Transverse colon (tissue), 4 donors: ENCODE results near the gene PSMD12. TPM values are rescaled to one million over a fixed set of nuclear protein-coding genes. Genes with fewer than 3 reads are reported as not detected.
A peak's percentile ranks its signal among the peaks of the same experiment; 100 is the strongest.

ENCODE experiments used
- DNase-seq: peaks from one replicate; pipeline ENCODE4 v3.0.0-alpha.2; 2019
- H3K27ac ChIP-seq, 4 donors: fragments of 200-600 bp; sonication (generic); 2 replicates each; pipeline ENCODE4 v1.5.1; 2016 to 2018; ENCODE audit warnings: inconsistent platforms in 4 of 4
- H3K27me3 ChIP-seq: fragments of 200-600 bp; sonication (generic); 2 replicates; pipeline ENCODE4 v1.5.1; 2017; ENCODE audit warnings: inconsistent platforms
- H3K36me3 ChIP-seq, 4 donors: fragments of 200-600 bp; sonication (generic); 2 replicates each; pipeline ENCODE4 v1.5.1; 2017 to 2019; ENCODE audit warnings: inconsistent platforms in 4 of 4
- H3K4me1 ChIP-seq, 4 donors: fragments of 200-600 bp; sonication (generic); 2 replicates each; pipeline ENCODE4 v1.5.1; 2017 to 2020; ENCODE audit warnings: inconsistent platforms in 4 of 4
- H3K4me3 ChIP-seq, 4 donors: fragments of 200-600 bp; sonication (generic); 1 replicate in 1 of 4; 2 replicates in 3 of 4; pipeline versions ENCODE4 v1.5.1 to v1.6.1; 2017 to 2019; ENCODE audit warnings: inconsistent platforms in 4 of 4
- H3K9me3 ChIP-seq, 2 donors: fragments of 200-600 bp; sonication (generic); 2 replicates each; pipeline ENCODE4 v1.5.1; 2017 to 2019; ENCODE audit warnings: inconsistent platforms in 2 of 2
- CTCF ChIP-seq, 5 experiments: fragments of 200-600 bp in 3 of 5; fragments of 450-650 bp in 2 of 5; sonication (generic) in 3 of 5; IDR thresholded peaks; 1 replicate in 2 of 5; 2 replicates in 3 of 5; pipeline ENCODE4 v1.5.1; 2016 to 2017; ENCODE audit warnings: antibody characterized with exemption in 5 of 5, inconsistent platforms in 3 of 5, mild to moderate bottlenecking in 2 of 5, moderate library complexity in 1 of 5
- EP300 ChIP-seq: sonication (generic); formaldehyde crosslinking; IDR thresholded peaks from one replicate; pipeline ENCODE4 v1.6.1; 2017; ENCODE audit warnings: antibody characterized with exemption, low read depth
- POLR2A ChIP-seq: fragments of 450-650 bp; IDR thresholded peaks from one replicate; pipeline ENCODE4 v1.6.1; 2016; ENCODE audit warnings: antibody characterized with exemption, mild to moderate bottlenecking, moderate library complexity
- POLR2AphosphoS5 ChIP-seq, 3 donors: sonication (generic); formaldehyde crosslinking; IDR thresholded peaks; one replicate each; pipeline ENCODE4 v1.6.1; 2016; ENCODE audit warnings: antibody characterized with exemption in 3 of 3
- WGBS, 2 donors: methylation state at CpG; one replicate each; pipeline ENCODE4 v1.1.5; 2018; ENCODE audit warnings: low coverage in 1 of 2; 5-methylcytosine and 5-hydroxymethylcytosine counted together
- in situ Hi-C, 4 donors: fragments of 200-750 bp; cut with MboI; loops; one replicate each; pipeline versions ENCODE4 v1.15.0 to v1.15.1; 2017; ENCODE audit warnings: low sequenced_read_pairs in 3 of 4, low pct_ligation_motif_present in 1 of 4, low pct_unique_long_range_greater_than_20kb in 1 of 4
- intact Hi-C: fragments of 100-400 bp; cut with DNase I; formaldehyde crosslinking; loops from one replicate; pipeline ENCODE4 v1.15.1; 2023; ENCODE audit warnings: low total_unique reads
- small RNA-seq, 4 donors: library from RNA; depleted of rRNA; stranded (forward); fragments of <200 nt; gene quantifications; one replicate each; pipeline ENCODE3, GENCODE V24; 2016
- total RNA-seq, 4 donors: library from RNA; depleted of rRNA; stranded (reverse); fragments of >200 nt; gene quantifications; one replicate each; pipeline ENCODE4 v1.1.0, GENCODE V29; 2016

Gene PSMD12
- total RNA-seq, 4 donors from 2014 or later: 7.2 to 25.2 (median 12.5) TPM

GRCh38 chr17:67290244-67290643 is 76.1 kb downstream of the PSMD12 start:
- in situ Hi-C loops: no loop called here

GRCh38 chr17:67289181-67289876 is 77.0 kb downstream of the PSMD12 start:
- no peak for TF ChIP-seq POLR2A
- no peak for TF ChIP-seq POLR2AphosphoS5 (IDR thresholded peaks at IDR 0.05)
- TF ChIP-seq CTCF (IDR thresholded peaks at IDR 0.05): no peak
- no peak for TF ChIP-seq EP300
- Histone ChIP-seq H3K36me3 (no peaks in the 10 kb centered on the region), H3K4me1 (peaks cover 0 to 14% (median 0%) of the 10 kb centered on the region in 4 donors), H3K27ac (no peak overlapping the region), H3K9me3 (no peaks in the 10 kb centered on the region), H3K27me3 (no peaks in the 10 kb centered on the region), H3K4me3 (no peak overlapping the region)
- intact Hi-C loops (no loop called here), in situ Hi-C loops (no loop called here)
- DNase-seq: peak; percentile 30
- 30 to 33% methylated on average over 1 to 14 of the region's 14 CpGs for WGBS, 2 donors

More at GRCh38 chr17:67290244-67290643, 76.1 kb downstream of the PSMD12 start:
- H3K4me3 ChIP-seq: no peak overlapping the region
- TF ChIP-seq POLR2A (no peak), EP300 (no peak), CTCF (IDR thresholded peaks at IDR 0.05) (no peak), POLR2AphosphoS5 (IDR thresholded peaks at IDR 0.05) (no peak)
- H3K36me3 ChIP-seq: no peaks in the 10 kb centered on the region
- WGBS, 2 donors: 61 to 94% methylated on average over 3 of the region's 3 CpGs
- no peak for DNase-seq
- H3K9me3 ChIP-seq: no peaks in the 10 kb centered on the region
- no peaks in the 10 kb centered on the region for H3K27me3 ChIP-seq
- intact Hi-C loops: no loop called here
- peaks cover 0 to 14% (median 0%) of the 10 kb centered on the region in 4 donors for H3K4me1 ChIP-seq
- H3K27ac ChIP-seq: no peak overlapping the region

Small RNA genes within 50 kb of the gene (small RNA-seq; reads per million reads assigned to genes)
- 0 reads per million in 4 donors for gene RF00019

Other genes starting within 250 kb of the PSMD12 start
- 100 to 1,000 TPM in 1 of 4 donors, 10 to 100 TPM in 3; 31.8 to 126 (median 56.0) TPM for gene HELZ, start 121.4 kb downstream of the PSMD12 start, total RNA-seq
- gene PITPNC1, start 10.7 kb upstream of the PSMD12 start, total RNA-seq: 10 to 100 TPM in 1 of 4 donors, 1 to 10 TPM in 3; 1.6 to 10.3 (median 4.0) TPM